ENCODE measurements around the gene TSPAN18.

The TSPAN18 gene

DNA sequence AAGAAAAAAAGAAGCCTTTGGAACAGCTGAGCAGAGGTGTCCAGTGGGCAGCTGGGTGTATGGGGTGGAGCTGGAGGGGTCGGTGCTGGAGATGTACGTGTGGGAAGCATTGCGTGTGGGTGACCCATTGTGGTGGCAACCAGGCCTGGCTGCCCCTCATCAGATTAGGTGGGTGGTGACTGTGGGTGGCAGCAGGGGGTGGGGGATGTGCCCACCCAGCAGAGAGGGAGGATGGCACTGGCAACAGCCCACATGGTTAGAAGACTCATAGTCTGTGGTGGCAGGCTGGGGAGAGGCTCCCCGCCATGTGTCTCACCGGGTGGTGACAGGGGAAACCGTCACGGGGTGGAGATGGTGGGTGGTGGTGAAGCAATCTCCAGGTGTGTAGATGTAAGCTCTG is 196.4 kb downstream of the TSPAN18 start:
- no peaks in the 10 kb centered on the region for H3K9me3 ChIP-seq (ENCODE audit: control insufficient read depth, insufficient read depth, low read depth, low read length)
- H3K27ac ChIP-seq (ENCODE audit: extremely low read depth, low read depth, low read length) = no peak overlapping the region
- H3K4me3 ChIP-seq (ENCODE audit: low read depth, low read length) = no peak overlapping the region
- TF ChIP-seq EGR2 (tag by site-specific recombination; IDR thresholded peaks at IDR 0.05; ENCODE audit: low read depth) = peak; percentile 99
- no peak for TF ChIP-seq GLIS1 (tag by site-specific recombination; IDR thresholded peaks at IDR 0.05)
- TF ChIP-seq GFI1B (tag by site-specific recombination; IDR thresholded peaks at IDR 0.05) = no peak
- TF ChIP-seq ZFHX2 (tag by site-specific recombination; conservative IDR thresholded peaks at IDR 0.05) = peak; percentile 99
- no peak for TF ChIP-seq ZSCAN16 (tag by site-specific recombination; IDR thresholded peaks at IDR 0.05)
- POLR2A ChIA-PET = no interaction called here
- no peaks in the 10 kb centered on the region for H3K4me1 ChIP-seq (ENCODE audit: control insufficient read depth, insufficient read depth, low read length)
- H3K36me3 ChIP-seq (ENCODE audit: control insufficient read depth in 2 of 2, insufficient read depth in 1 of 2, low read length in 2 of 2) = no peaks in the 10 kb centered on the region
- CTCF ChIA-PET = interaction anchor here (0.6 to 1.4 kb wide), 4 partner anchors 48 to 194 kb away, joined by 3 read pairs; no protein-coding TSS in a partner anchor

DNA sequence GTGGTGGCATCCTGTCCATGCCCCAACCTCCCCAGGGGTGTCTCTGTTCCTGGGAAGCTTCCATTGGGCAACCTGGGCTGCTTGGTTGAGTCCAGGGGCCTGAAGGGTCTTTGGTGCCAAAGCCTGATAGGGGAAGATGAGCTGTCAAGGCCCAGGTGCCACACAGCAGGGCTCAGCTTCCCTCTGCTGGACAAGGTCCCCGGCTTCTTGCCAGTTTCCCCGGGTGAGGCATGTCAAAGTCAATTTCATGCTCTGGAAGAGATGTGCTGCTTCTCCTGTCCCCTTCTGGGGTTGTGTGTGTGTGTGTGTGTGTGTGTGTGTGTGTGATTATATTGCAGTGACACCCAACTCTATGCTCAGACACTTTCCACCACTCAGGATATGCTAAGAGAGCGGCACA is 197.0 kb downstream of the TSPAN18 start:
- Histone ChIP-seq H3K27ac (ENCODE audit: extremely low read depth, low read depth, low read length) (no peak overlapping the region), H3K36me3 (ENCODE audit: control insufficient read depth in 2 of 2, insufficient read depth in 1 of 2, low read length in 2 of 2) (no peaks in the 10 kb centered on the region), H3K4me1 (ENCODE audit: control insufficient read depth, insufficient read depth, low read length) (no peaks in the 10 kb centered on the region), H3K9me3 (ENCODE audit: control insufficient read depth, insufficient read depth, low read depth, low read length) (no peaks in the 10 kb centered on the region), H3K4me3 (ENCODE audit: low read depth, low read length) (no peak overlapping the region)
- TF ChIP-seq, protein P1, sequence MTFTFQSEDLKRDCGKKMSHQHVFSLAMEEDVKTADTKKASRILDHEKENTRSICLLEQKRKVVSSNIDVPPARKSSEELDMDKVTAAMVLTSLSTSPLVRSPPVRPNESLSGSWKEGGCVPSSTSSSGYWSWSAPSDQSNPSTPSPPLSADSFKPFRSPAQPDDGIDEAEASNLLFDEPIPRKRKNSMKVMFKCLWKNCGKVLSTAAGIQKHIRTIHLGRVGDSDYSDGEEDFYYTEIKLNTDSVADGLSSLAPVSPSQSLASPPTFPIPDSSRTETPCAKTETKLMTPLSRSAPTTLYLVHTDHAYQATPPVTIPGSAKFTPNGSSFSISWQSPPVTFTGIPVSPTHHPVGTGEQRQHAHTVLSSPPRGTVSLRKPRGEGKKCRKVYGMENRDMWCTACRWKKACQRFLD (tag by site-specific recombination; IDR thresholded peaks at IDR 0.05) = no peak
- TF ChIP-seq, protein P2, sequence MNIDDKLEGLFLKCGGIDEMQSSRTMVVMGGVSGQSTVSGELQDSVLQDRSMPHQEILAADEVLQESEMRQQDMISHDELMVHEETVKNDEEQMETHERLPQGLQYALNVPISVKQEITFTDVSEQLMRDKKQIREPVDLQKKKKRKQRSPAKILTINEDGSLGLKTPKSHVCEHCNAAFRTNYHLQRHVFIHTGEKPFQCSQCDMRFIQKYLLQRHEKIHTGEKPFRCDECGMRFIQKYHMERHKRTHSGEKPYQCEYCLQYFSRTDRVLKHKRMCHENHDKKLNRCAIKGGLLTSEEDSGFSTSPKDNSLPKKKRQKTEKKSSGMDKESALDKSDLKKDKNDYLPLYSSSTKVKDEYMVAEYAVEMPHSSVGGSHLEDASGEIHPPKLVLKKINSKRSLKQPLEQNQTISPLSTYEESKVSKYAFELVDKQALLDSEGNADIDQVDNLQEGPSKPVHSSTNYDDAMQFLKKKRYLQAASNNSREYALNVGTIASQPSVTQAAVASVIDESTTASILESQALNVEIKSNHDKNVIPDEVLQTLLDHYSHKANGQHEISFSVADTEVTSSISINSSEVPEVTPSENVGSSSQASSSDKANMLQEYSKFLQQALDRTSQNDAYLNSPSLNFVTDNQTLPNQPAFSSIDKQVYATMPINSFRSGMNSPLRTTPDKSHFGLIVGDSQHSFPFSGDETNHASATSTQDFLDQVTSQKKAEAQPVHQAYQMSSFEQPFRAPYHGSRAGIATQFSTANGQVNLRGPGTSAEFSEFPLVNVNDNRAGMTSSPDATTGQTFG (tag by site-specific recombination; IDR thresholded peaks at IDR 0.05; ENCODE audit: borderline replicate concordance) = no peak
- TF ChIP-seq ZNF530 (tag by site-specific recombination; IDR thresholded peaks at IDR 0.05; ENCODE audit: low read depth) = no peak
- TF ChIP-seq ZNF830 (tag by site-specific recombination; IDR thresholded peaks at IDR 0.05; ENCODE audit: low read depth) = no peak
- no peak for TF ChIP-seq ZBTB1 (tag by site-specific recombination; IDR thresholded peaks at IDR 0.05)
- POLR2A ChIA-PET = no interaction called here
- CTCF ChIA-PET = interaction anchor here (0.6 to 1.4 kb wide), 6 partner anchors 15 to 225 kb away, joined by 3 to 5 read pairs (median 3); no protein-coding TSS in a partner anchor

DNA sequence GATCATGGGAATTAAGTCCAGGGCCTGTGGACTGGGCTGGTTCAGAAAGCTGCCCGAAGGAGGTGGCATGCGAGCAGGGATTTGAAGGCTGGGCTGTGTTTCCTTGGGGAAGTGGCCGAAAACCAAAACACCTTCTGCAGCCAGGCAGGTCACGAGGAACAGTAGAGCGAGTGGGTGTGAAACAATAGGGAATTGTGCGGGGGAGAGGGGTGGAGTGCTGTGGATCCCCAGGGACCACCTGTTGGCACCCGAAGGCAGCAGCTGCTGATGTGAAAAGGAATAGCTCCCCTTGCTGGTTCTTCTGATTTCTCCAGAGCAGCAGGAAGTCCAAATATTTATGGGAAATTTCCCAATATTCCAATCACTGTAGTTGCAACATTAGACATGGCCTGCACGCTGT is 199.3 kb downstream of the TSPAN18 start:
- Histone ChIP-seq H3K36me3 (ENCODE audit: control insufficient read depth in 2 of 2, insufficient read depth in 1 of 2, low read length in 2 of 2) (no peaks in the 10 kb centered on the region), H3K9me3 (ENCODE audit: control insufficient read depth, insufficient read depth, low read depth, low read length) (no peaks in the 10 kb centered on the region), H3K4me1 (ENCODE audit: control insufficient read depth, insufficient read depth, low read length) (no peaks in the 10 kb centered on the region), H3K4me3 (ENCODE audit: low read depth, low read length) (no peak overlapping the region), H3K27ac (ENCODE audit: extremely low read depth, low read depth, low read length) (no peak overlapping the region)
- TF ChIP-seq KLF1 (tag by site-specific recombination; IDR thresholded peaks at IDR 0.05) = no peak
- TF ChIP-seq EGR2 (tag by site-specific recombination; IDR thresholded peaks at IDR 0.05; ENCODE audit: low read depth) = peak; percentile 30; the same call in 1 of the 2 replicates
- TF ChIP-seq SCRT2 (tag by site-specific recombination; IDR thresholded peaks at IDR 0.05) = peak; percentile 83
- CTCF ChIA-PET = interaction anchor here (0.6 to 18.1 kb wide), 12 partner anchors 12 to 834 kb away, joined by 3 to 847 read pairs (median 8); no protein-coding TSS in a partner anchor
- POLR2A ChIA-PET = no interaction called here

DNA sequence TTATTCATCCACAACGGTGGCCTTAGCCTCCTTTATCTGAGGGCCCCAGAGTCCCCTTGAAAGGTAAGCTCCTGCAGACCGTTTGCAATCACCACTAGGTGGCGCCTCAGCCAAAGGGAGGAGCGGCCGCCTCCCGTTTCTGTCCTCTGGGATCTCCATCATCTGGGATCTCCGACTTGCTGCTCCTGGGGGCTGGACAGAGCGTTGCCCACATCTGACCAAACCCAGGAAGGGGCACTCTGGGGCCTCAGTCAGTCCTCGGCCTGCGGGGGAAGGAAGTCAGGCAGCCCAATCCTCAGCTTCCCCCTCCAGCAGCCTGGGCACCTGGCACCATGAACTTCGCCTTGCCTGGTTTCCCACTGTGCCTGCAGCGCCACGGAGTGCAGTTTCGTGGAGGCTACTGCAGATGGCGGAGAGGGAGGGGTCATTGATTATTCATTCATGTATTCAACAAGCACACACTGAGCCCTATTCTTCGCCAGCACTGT is 200.5 kb downstream of the TSPAN18 start:
- no peaks in the 10 kb centered on the region for H3K9me3 ChIP-seq (ENCODE audit: control insufficient read depth, insufficient read depth, low read depth, low read length)
- no peaks in the 10 kb centered on the region for H3K4me1 ChIP-seq (ENCODE audit: control insufficient read depth, insufficient read depth, low read length)
- ChIA-PET POLR2A (interaction anchor here (1.2 kb wide), 1 partner anchor 9 kb away, joined by 3 read pairs; no protein-coding TSS in a partner anchor), CTCF (interaction anchor here (0.5 to 18.1 kb wide), 41 partner anchors 11 to 753 kb away, joined by 3 to 847 read pairs (median 3); partner anchors contain the start of gene CD82)
- no peak overlapping the region for H3K27ac ChIP-seq (ENCODE audit: extremely low read depth, low read depth, low read length)
- no peaks in the 10 kb centered on the region for H3K36me3 ChIP-seq (ENCODE audit: control insufficient read depth in 2 of 2, insufficient read depth in 1 of 2, low read length in 2 of 2)
- no peak overlapping the region for H3K4me3 ChIP-seq (ENCODE audit: low read depth, low read length)
- TF ChIP-seq IKZF3 (tag by site-specific recombination; IDR thresholded peaks at IDR 0.05) (peak; percentile 16; the same call in 1 of the 2 replicates), ZNF138 (tag by site-specific recombination; IDR thresholded peaks at IDR 0.05; ENCODE audit: borderline replicate concordance) (no peak), ZNF501 (tag by site-specific recombination; IDR thresholded peaks at IDR 0.05) (no peak), ZNF23 (tag by site-specific recombination; IDR thresholded peaks at IDR 0.05; ENCODE audit: borderline replicate concordance) (no peak), ZNF664 (tag by site-specific recombination; IDR thresholded peaks at IDR 0.05) (no peak), ZNF112 (tag by site-specific recombination; IDR thresholded peaks at IDR 0.05) (no peak), ZSCAN30 (tag by site-specific recombination; IDR thresholded peaks at IDR 0.05) (peak; percentile 79; the same call in 1 of the 2 replicates), OSR2 (tag by site-specific recombination; IDR thresholded peaks at IDR 0.05) (no peak), ZXDB (tag by site-specific recombination; IDR thresholded peaks at IDR 0.05) (no peak), ZNF623 (tag by site-specific recombination; IDR thresholded peaks at IDR 0.05) (no peak), ZNF394 (tag by site-specific recombination; IDR thresholded peaks at IDR 0.05; ENCODE audit: borderline replicate concordance) (no peak)
- TF ChIP-seq, protein P3, sequence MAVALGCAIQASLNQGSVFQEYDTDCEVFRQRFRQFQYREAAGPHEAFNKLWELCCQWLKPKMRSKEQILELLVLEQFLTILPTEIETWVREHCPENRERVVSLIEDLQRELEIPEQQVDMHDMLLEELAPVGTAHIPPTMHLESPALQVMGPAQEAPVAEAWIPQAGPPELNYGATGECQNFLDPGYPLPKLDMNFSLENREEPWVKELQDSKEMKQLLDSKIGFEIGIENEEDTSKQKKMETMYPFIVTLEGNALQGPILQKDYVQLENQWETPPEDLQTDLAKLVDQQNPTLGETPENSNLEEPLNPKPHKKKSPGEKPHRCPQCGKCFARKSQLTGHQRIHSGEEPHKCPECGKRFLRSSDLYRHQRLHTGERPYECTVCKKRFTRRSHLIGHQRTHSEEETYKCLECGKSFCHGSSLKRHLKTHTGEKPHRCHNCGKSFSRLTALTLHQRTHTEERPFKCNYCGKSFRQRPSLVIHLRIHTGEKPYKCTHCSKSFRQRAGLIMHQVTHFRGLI (tag by site-specific recombination; IDR thresholded peaks at IDR 0.05) = no peak
